Tibial nerve (tissue), 4 donors: ENCODE results near the gene CYB561D2.

ENCODE experiments used
- EP300 ChIP-seq, 2 donors: sonication (generic); formaldehyde crosslinking; IDR thresholded peaks; one replicate each; pipeline ENCODE4 v1.6.1; 2017; ENCODE audit warnings: antibody characterized with exemption in 2 of 2, mild to moderate bottlenecking in 1 of 2
- POLR2A ChIP-seq, 2 donors: fragments of 450-650 bp; IDR thresholded peaks; one replicate each; pipeline ENCODE4 v1.6.1; 2017; ENCODE audit warnings: antibody characterized with exemption in 2 of 2, mild to moderate bottlenecking in 2 of 2, moderate library complexity in 2 of 2
- TF ChIP-seq, protein P1 (sequence below), 5 experiments: fragments of 200-600 bp in 3 of 5; fragments of 450-650 bp in 2 of 5; sonication (generic) in 3 of 5; IDR thresholded peaks; one replicate each; pipeline ENCODE4 v1.5.1; 2016 to 2019; ENCODE audit warnings: antibody characterized with exemption in 5 of 5, mild to moderate bottlenecking in 3 of 5, moderate library complexity in 2 of 5

DNA sequence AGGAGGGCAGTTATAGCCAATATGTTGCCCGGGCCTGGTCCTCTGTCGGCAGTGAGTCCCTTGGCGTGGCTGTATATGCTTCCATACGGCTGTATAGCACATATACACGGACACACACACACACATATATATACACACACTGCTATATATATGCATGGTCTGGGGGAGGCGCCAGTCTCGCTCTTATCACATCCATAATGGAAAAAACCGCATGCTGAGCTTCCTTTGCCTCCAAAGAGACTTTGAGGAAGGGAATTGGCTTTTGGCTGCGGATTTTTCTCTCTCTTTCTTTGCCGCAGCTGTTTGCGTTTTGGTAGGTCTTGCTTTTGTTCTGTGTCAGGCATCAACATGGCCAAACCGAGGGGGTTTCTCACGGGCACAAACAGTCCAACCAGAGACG, 19.9 kb downstream of the CYB561D2 start:
- TF ChIP-seq, protein P1, sequence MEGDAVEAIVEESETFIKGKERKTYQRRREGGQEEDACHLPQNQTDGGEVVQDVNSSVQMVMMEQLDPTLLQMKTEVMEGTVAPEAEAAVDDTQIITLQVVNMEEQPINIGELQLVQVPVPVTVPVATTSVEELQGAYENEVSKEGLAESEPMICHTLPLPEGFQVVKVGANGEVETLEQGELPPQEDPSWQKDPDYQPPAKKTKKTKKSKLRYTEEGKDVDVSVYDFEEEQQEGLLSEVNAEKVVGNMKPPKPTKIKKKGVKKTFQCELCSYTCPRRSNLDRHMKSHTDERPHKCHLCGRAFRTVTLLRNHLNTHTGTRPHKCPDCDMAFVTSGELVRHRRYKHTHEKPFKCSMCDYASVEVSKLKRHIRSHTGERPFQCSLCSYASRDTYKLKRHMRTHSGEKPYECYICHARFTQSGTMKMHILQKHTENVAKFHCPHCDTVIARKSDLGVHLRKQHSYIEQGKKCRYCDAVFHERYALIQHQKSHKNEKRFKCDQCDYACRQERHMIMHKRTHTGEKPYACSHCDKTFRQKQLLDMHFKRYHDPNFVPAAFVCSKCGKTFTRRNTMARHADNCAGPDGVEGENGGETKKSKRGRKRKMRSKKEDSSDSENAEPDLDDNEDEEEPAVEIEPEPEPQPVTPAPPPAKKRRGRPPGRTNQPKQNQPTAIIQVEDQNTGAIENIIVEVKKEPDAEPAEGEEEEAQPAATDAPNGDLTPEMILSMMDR (IDR thresholded peaks at IDR 0.05), result peak in 1 of 5 experiments; percentile 19
- TF ChIP-seq POLR2A (IDR thresholded peaks at IDR 0.05) (no peak), EP300 (IDR thresholded peaks at IDR 0.05) (no peak)
